T-helper 9 cell (primary cell): Measurements from ENCODE around the gene POU6F1.
A peak's percentile ranks its signal among the peaks of the same experiment; 100 is the strongest.

ENCODE experiments used
- DNase-seq: peaks from one replicate; pipeline ENCODE4 v3.0.0-alpha.2; 2020

The POU6F1 gene

GRCh38 chr12:51196547-51196946 is 21.3 kb downstream of the POU6F1 start:
- DNase-seq: no peak

- DNase-seq: no peak
These were observed 22.0 kb downstream of the POU6F1 start for GRCh38 chr12:51195841-51196240.

GRCh38 chr12:51192284-51192671 is 25.6 kb downstream of the POU6F1 start:
- no peak for DNase-seq

- DNase-seq: no peak
These were observed 26.2 kb downstream of the POU6F1 start for GRCh38 chr12:51191516-51192283.

GRCh38 chr12:51190820-51191219 is 27.0 kb downstream of the POU6F1 start:
- DNase-seq: no peak

- no peak for DNase-seq
These were observed 28.0 kb downstream of the POU6F1 start for GRCh38 chr12:51189790-51190355.

GRCh38 chr12:51188359-51189051 is 29.4 kb downstream of the POU6F1 start:
- DNase-seq: no peak

GRCh38 chr12:51187370-51187987 is 30.4 kb downstream of the POU6F1 start:
- no peak for DNase-seq

GRCh38 chr12:51186465-51187085 is 31.3 kb downstream of the POU6F1 start:
- DNase-seq: no peak

GRCh38 chr12:51185171-51185717 is 32.6 kb downstream of the POU6F1 start:
- DNase-seq: no peak

GRCh38 chr12:51183816-51184215 is 34.0 kb downstream of the POU6F1 start:
- no peak for DNase-seq

- no peak for DNase-seq
These were observed 34.5 kb downstream of the POU6F1 start for GRCh38 chr12:51183349-51183748.

- no peak for DNase-seq
These were observed 36.3 kb downstream of the POU6F1 start for GRCh38 chr12:51181558-51181957.

- DNase-seq: no peak
These were observed 40.0 kb downstream of the POU6F1 start for GRCh38 chr12:51177897-51178296.

- DNase-seq: no peak
These were observed 43.4 kb downstream of the POU6F1 start for GRCh38 chr12:51174501-51174900.

- DNase-seq: peak; percentile 89
These were observed 45.1 kb downstream of the POU6F1 start, which contains the start of gene TFCP2 for GRCh38 chr12:51172515-51173431. Gene TFCP2 (minus strand): TSS chr12:51173135. CDS start chr12:51172422, 713 bp downstream.

- DNase-seq: no peak
These were observed 45.9 kb downstream of the POU6F1 start for GRCh38 chr12:51171884-51172514.

- no peak for DNase-seq
These were observed 54.1 kb downstream of the POU6F1 start for GRCh38 chr12:51163795-51164194.

GRCh38 chr12:51162217-51162616 is 55.6 kb downstream of the POU6F1 start:
- DNase-seq: no peak

GRCh38 chr12:51160814-51161459 is 56.9 kb downstream of the POU6F1 start:
- DNase-seq: no peak
